PC-9 (cell line): Measurements from ENCODE around the gene SLC27A6.

Experiments
- EZH2 ChIP-seq: fragments of 200-600 bp; sonication (generic); IDR thresholded peaks from 2 replicates; pipeline ENCODE4 v1.8.0; 2017; ENCODE audit warnings: antibody characterized with exemption, low read depth
- TF ChIP-seq, protein P1 (sequence below): fragments of 200-600 bp; sonication (generic); conservative IDR thresholded peaks from 2 replicates; pipeline ENCODE4 v1.6.1; 2017; ENCODE audit warnings: mixed run types, antibody characterized with exemption, mild to moderate bottlenecking, moderate library complexity

GRCh38 chr5:128984480-128984879, 19.2 kb downstream of the SLC27A6 start:
- TF ChIP-seq, protein P1, sequence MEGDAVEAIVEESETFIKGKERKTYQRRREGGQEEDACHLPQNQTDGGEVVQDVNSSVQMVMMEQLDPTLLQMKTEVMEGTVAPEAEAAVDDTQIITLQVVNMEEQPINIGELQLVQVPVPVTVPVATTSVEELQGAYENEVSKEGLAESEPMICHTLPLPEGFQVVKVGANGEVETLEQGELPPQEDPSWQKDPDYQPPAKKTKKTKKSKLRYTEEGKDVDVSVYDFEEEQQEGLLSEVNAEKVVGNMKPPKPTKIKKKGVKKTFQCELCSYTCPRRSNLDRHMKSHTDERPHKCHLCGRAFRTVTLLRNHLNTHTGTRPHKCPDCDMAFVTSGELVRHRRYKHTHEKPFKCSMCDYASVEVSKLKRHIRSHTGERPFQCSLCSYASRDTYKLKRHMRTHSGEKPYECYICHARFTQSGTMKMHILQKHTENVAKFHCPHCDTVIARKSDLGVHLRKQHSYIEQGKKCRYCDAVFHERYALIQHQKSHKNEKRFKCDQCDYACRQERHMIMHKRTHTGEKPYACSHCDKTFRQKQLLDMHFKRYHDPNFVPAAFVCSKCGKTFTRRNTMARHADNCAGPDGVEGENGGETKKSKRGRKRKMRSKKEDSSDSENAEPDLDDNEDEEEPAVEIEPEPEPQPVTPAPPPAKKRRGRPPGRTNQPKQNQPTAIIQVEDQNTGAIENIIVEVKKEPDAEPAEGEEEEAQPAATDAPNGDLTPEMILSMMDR, result no peak
- TF ChIP-seq EZH2, result no peak
